ENCODE data around the gene TMEM115. TPM values are rescaled to one million over a fixed set of nuclear protein-coding genes. Genes with fewer than 3 reads are reported as not detected.

Gene TMEM115
- total RNA-seq, 1 experiment from 2014 or later, result 31.9 TPM

DNA sequence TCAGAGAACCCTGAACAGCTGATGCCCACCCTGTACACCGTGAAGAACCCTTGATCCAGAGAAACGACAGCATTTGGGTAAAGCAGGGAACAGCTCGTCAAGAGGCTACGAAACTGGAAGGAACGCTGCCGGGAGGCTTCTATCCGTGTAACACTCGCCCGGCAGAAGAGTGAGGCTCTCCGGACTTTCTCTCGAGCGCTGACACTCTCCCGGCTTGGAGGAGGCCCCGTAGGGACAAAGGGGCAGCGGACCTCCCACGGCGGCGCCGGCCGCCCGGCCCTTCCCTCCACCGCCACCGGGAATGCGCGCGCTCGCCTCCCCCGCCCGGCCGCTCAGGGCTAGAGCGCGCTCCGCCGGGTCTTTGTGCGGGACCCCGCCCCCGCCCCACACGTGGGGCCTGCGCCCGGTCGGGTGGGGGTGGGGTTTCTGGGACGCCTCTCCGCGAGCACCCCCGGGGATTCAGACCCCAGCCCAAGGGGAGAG lies 38.4 kb downstream of the TMEM115 start:
- H3K4me1 Mint-ChIP-seq (ENCODE audit: insufficient read depth, unreplicated experiment), result peaks cover 22% of the 10 kb centered on the region
- no peak for TF ChIP-seq CTCF (IDR thresholded peaks at IDR 0.05; ENCODE audit: unreplicated experiment)
- H3K27me3 Mint-ChIP-seq (ENCODE audit: insufficient read depth, unreplicated experiment), result no peaks in the 10 kb centered on the region
- intact Hi-C loops (cut with micrococcal nuclease), result loop anchor here (1.0 kb wide), 1 partner anchor 22 kb away; the partner anchor contains the start of genes HYAL3 and NAA80
- BruUV-seq (replicated peaks), result no TSS peak
- ChIA-PET POLR2A (interaction anchor here (0.6 to 5.0 kb wide), 6 partner anchors 11 to 29 kb away, joined by 3 to 25 read pairs (median 8); partner anchors contain the start of genes HYAL3, IFRD2 and NAA80), CTCF (interaction anchor here (0.6 to 1.3 kb wide), 5 partner anchors 14 to 1179 kb away, joined by 3 to 4 read pairs (median 3); no protein-coding TSS in a partner anchor)
- H3K27ac Mint-ChIP-seq (ENCODE audit: low read depth, unreplicated experiment), result peak overlapping the region; percentile 98
- peaks cover 6% of the 10 kb centered on the region for H3K36me3 Mint-ChIP-seq (ENCODE audit: insufficient read depth, unreplicated experiment)
- peak overlapping the region; percentile 80 for H3K4me3 Mint-ChIP-seq (ENCODE audit: unreplicated experiment)
- H3K9me3 Mint-ChIP-seq (ENCODE audit: unreplicated experiment), result no peaks in the 10 kb centered on the region
- DNase-seq (ENCODE audit: unreplicated experiment), result peak; percentile 68

GRCh38 chr3:50319894-50320625 lies 39.3 kb downstream of the TMEM115 start:
- CTCF ChIA-PET, result interaction anchor here (0.7 to 1.3 kb wide), 3 partner anchors 11 to 21 kb away, joined by 3 to 4 read pairs (median 3); partner anchors contain the start of genes HYAL3 and NAA80
- H3K36me3 Mint-ChIP-seq (ENCODE audit: insufficient read depth, unreplicated experiment), result peaks cover 6% of the 10 kb centered on the region
- TSS peak; percentile 23 for BruUV-seq (replicated peaks)

DNA sequence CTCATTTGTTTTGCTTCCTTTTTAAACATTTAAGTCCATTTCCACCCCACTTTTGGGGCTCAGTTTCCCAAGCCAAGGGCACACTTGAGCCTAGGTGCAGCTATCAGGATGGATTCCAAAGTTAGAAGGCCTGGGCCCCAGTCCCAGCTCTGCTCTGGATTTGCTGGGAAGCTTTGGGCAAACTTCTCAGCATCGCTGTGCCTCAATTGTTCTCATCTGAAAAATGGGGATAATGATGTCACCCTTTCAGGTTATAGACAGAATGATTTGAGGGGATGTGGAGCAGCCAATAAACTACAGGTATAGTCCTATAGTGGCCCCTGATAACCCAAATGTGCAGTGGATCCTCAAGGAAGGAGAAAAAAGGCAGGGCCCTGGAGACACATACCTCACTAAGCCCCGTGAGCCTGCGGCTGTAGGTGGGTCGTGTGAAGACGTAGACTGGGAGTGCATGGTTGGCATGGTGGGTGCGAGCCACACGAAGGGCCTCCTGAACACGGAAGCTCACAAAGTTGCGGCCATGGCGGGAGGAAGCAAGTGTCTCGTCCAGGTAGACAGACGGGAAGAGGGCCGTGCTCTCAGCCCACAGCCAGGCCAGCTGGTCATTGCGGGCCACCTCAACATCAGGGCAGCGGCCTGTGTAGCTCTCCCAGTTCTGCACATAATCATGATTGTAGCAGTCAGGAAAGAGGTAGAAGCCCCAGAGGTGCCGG lies 40.0 kb downstream of the TMEM115 start:
- Mint-ChIP-seq H3K9me3 (ENCODE audit: unreplicated experiment) (no peaks in the 10 kb centered on the region), H3K36me3 (ENCODE audit: insufficient read depth, unreplicated experiment) (peaks cover 6% of the 10 kb centered on the region), H3K27me3 (ENCODE audit: insufficient read depth, unreplicated experiment) (no peaks in the 10 kb centered on the region), H3K27ac (ENCODE audit: low read depth, unreplicated experiment) (no peak overlapping the region), H3K4me1 (ENCODE audit: insufficient read depth, unreplicated experiment) (peaks cover 22% of the 10 kb centered on the region), H3K4me3 (ENCODE audit: unreplicated experiment) (peak overlapping the region; percentile 59)
- no peak for DNase-seq (ENCODE audit: unreplicated experiment)
- POLR2A ChIA-PET, result interaction anchor here (0.6 to 1.6 kb wide), 6 partner anchors 8 to 163 kb away, joined by 3 to 7 read pairs (median 4); partner anchors contain the start of gene IFRD2
- intact Hi-C loops (cut with micrococcal nuclease), result no loop called here
- no TSS peak for BruUV-seq (replicated peaks)
- no peak for TF ChIP-seq CTCF (IDR thresholded peaks at IDR 0.05; ENCODE audit: unreplicated experiment)
- CTCF ChIA-PET, result interaction anchor here (0.7 to 1.3 kb wide), 5 partner anchors 9 to 21 kb away, joined by 3 to 6 read pairs (median 3); partner anchors contain the start of genes HYAL3, NAA80 and TUSC2

More at GRCh38 chr3:50319894-50320625, 39.3 kb downstream of the TMEM115 start:
- no peak for TF ChIP-seq CTCF (IDR thresholded peaks at IDR 0.05; ENCODE audit: unreplicated experiment)
- no peaks in the 10 kb centered on the region for H3K27me3 Mint-ChIP-seq (ENCODE audit: insufficient read depth, unreplicated experiment)
- no peak for DNase-seq (ENCODE audit: unreplicated experiment)
- peak overlapping the region; percentile 80 for H3K4me3 Mint-ChIP-seq (ENCODE audit: unreplicated experiment)
- intact Hi-C loops (cut with micrococcal nuclease), result no loop called here
- peaks cover 22% of the 10 kb centered on the region for H3K4me1 Mint-ChIP-seq (ENCODE audit: insufficient read depth, unreplicated experiment)
- POLR2A ChIA-PET, result interaction anchor here (0.6 to 5.0 kb wide), 8 partner anchors 9 to 164 kb away, joined by 3 to 25 read pairs (median 4); partner anchors contain the start of genes HYAL3, IFRD2 and NAA80
- no peaks in the 10 kb centered on the region for H3K9me3 Mint-ChIP-seq (ENCODE audit: unreplicated experiment)
- peak overlapping the region; percentile 98 for H3K27ac Mint-ChIP-seq (ENCODE audit: low read depth, unreplicated experiment)
